ENCODE measurements around the gene ELMO1. TPM values are rescaled to one million over a fixed set of nuclear protein-coding genes. Genes with fewer than 3 reads are reported as not detected.

The ELMO1 gene
- total and polyA plus RNA-seq, 10 of the 15 experiments (the other 5 are each of a cell fraction or from before 2014, with no cell fraction given) = 22.6 to 85.9 (median 56.6) TPM

- TF ChIP-seq IRF5 (IDR thresholded peaks at IDR 0.05; ENCODE audit: borderline replicate concordance) (no peak), KLF5 (IDR thresholded peaks at IDR 0.05; ENCODE audit: partially characterized antibody) (no peak), CHD2 (IDR thresholded peaks at IDR 0.05; ENCODE audit: borderline replicate concordance, low read depth, low read length) (no peak), CUX1 (IDR thresholded peaks at IDR 0.05; ENCODE audit: insufficient replicate concordance, low read depth, low read length) (no peak), RB1 (IDR thresholded peaks at IDR 0.05; ENCODE audit: borderline replicate concordance) (no peak), ETV6 (conservative IDR thresholded peaks at IDR 0.05 in 1 of 2, IDR thresholded peaks at IDR 0.05 in 1 of 2; ENCODE audit: borderline replicate concordance in 1 of 2, low read depth in 1 of 2) (peak in 1 of 2 experiments; percentile 94; a peak in 2 of 4 replicates), FOXM1 (IDR thresholded peaks at IDR 0.05; ENCODE audit: low read depth, low read length) (peak; percentile 69; the same call in 1 of the 2 replicates), CHD1 (IDR thresholded peaks at IDR 0.05; ENCODE audit: low read depth, low read length) (no peak), JUND (IDR thresholded peaks at IDR 0.05; ENCODE audit: low read depth, low read length) (no peak), SMC3 (IDR thresholded peaks at IDR 0.05; ENCODE audit: borderline replicate concordance, low read length) (no peak), BMI1 (IDR thresholded peaks at IDR 0.05; ENCODE audit: borderline replicate concordance) (peak; percentile 56), ESRRA (IDR thresholded peaks at IDR 0.05; ENCODE audit: low read length) (no peak), EGR1 (IDR thresholded peaks at IDR 0.05; ENCODE audit: borderline replicate concordance in 1 of 2, low read depth in 2 of 2, low read length in 2 of 2) (no peak), ZSCAN29 (IDR thresholded peaks at IDR 0.05) (no peak), NR2C2 (IDR thresholded peaks at IDR 0.05; ENCODE audit: borderline replicate concordance, control insufficient read depth, insufficient read length, low read depth) (no peak), USF1 (IDR thresholded peaks at IDR 0.05; ENCODE audit: borderline replicate concordance, extremely low read length, insufficient read depth, low read depth, low read length) (no peak), SUPT20H (IDR thresholded peaks at IDR 0.05; ENCODE audit: borderline replicate concordance, control insufficient read depth, low read depth, low read length) (no peak), BCL11A (IDR thresholded peaks at IDR 0.05; ENCODE audit: low read depth, low read length) (peak; percentile 69), MEF2A (IDR thresholded peaks at IDR 0.05; ENCODE audit: insufficient read depth, low read depth, low read length) (0 out of 2 replicates have a peak, but pooled peaks have one; percentile 54), ZZZ3 (IDR thresholded peaks at IDR 0.05; ENCODE audit: control insufficient read depth, insufficient read length, low read depth) (no peak), ZBTB33 (IDR thresholded peaks at IDR 0.05) (no peak)
Observed at GRCh38 chr7:37336259-37336658, 112.4 kb downstream of the ELMO1 start (continued).

Data from GM12878 (cell line).